ENCODE results near the gene SGCD.

SGCD gene

GRCh38 chr5:156471893-156472292 lies 144.9 kb downstream of the SGCD start:
- DNase-seq = no peak

GRCh38 chr5:156473269-156473908 lies 146.4 kb downstream of the SGCD start:
- DNase-seq = peak; percentile 11 to 44

GRCh38 chr5:156474251-156474650 lies 147.3 kb downstream of the SGCD start:
- DNase-seq = peak; percentile 80 to 94

GRCh38 chr5:156475182-156476157 lies 148.5 kb downstream of the SGCD start:
- no peak for DNase-seq

GRCh38 chr5:156476158-156476551 lies 149.2 kb downstream of the SGCD start:
- DNase-seq = no peak

- DNase-seq = no peak
These were observed 149.7 kb downstream of the SGCD start for GRCh38 chr5:156476678-156477077.

- DNase-seq = no peak
These were observed 150.2 kb downstream of the SGCD start for GRCh38 chr5:156477196-156477595.

- peak in 1 of 2 experiments; percentile 56 for DNase-seq
These were observed 152.9 kb downstream of the SGCD start for GRCh38 chr5:156479849-156480248.

- DNase-seq = peak in 1 of 2 experiments; percentile 62
These were observed 154.8 kb downstream of the SGCD start for GRCh38 chr5:156481741-156482140.

- DNase-seq = no peak
These were observed 155.9 kb downstream of the SGCD start for GRCh38 chr5:156482818-156483217.

- no peak for DNase-seq
These were observed 159.7 kb downstream of the SGCD start for GRCh38 chr5:156486394-156487238.

GRCh38 chr5:156491766-156492165 lies 164.8 kb downstream of the SGCD start:
- DNase-seq = no peak

GRCh38 chr5:156496291-156496690 lies 169.3 kb downstream of the SGCD start:
- no peak for DNase-seq

GRCh38 chr5:156497804-156498208 lies 170.8 kb downstream of the SGCD start:
- no peak for DNase-seq

- DNase-seq = peak in 1 of 2 experiments; percentile 7
These were observed 171.4 kb downstream of the SGCD start for GRCh38 chr5:156498226-156498980.

GRCh38 chr5:156500755-156501154 lies 173.8 kb downstream of the SGCD start:
- DNase-seq = no peak

- no peak for DNase-seq
These were observed 178.1 kb downstream of the SGCD start for GRCh38 chr5:156505101-156505500.

- DNase-seq = no peak
These were observed 186.3 kb downstream of the SGCD start for GRCh38 chr5:156513123-156513815.

GRCh38 chr5:156515121-156515520 lies 188.2 kb downstream of the SGCD start:
- no peak for DNase-seq

- DNase-seq = no peak
These were observed 188.9 kb downstream of the SGCD start for GRCh38 chr5:156515803-156516360.

Data from NCI-H446 (cell line).